ENCODE results near the gene CHD3. TPM values are rescaled to one million over a fixed set of nuclear protein-coding genes. Genes with fewer than 3 reads are reported as not detected.

The CHD3 gene
- total RNA-seq, 4 donors from 2014 or later = 56.7 to 134 (median 120) TPM

GRCh38 chr17:7882629-7883028 lies 6.0 kb upstream of the CHD3 start:
- WGBS, 2 donors (ENCODE audit: low coverage in 1 of 2) = 67 to 79% methylated on average over 1 to 3 of the region's 3 CpGs
- Histone ChIP-seq H3K27ac (peak overlapping the region in 3 of 4 donors; percentile 37 to 95 (median 87)), H3K4me1 (peaks cover 0 to 59% (median 22%) of the 10 kb centered on the region in 3 donors), H3K27me3 (no peaks in the 10 kb centered on the region), H3K9me3 (no peaks in the 10 kb centered on the region), H3K4me3 (no peak overlapping the region), H3K36me3 (peaks cover 0 to 16% of the 10 kb centered on the region in 2 donors)
- TF ChIP-seq POLR2AphosphoS5 (IDR thresholded peaks at IDR 0.05) = no peak
- TF ChIP-seq EP300 (IDR thresholded peaks at IDR 0.05) = no peak
- TF ChIP-seq CTCF (IDR thresholded peaks at IDR 0.05) = no peak
- TF ChIP-seq POLR2A (IDR thresholded peaks at IDR 0.05) = no peak
- no peak for ATAC-seq

- ATAC-seq = no peak
- H3K27me3 ChIP-seq = no peaks in the 10 kb centered on the region
- peaks cover 0 to 11% of the 10 kb centered on the region in 2 donors for H3K36me3 ChIP-seq
- TF ChIP-seq CTCF (IDR thresholded peaks at IDR 0.05) = no peak
- no peak for TF ChIP-seq POLR2A (IDR thresholded peaks at IDR 0.05)
- TF ChIP-seq POLR2AphosphoS5 (IDR thresholded peaks at IDR 0.05) = no peak
- no peak for TF ChIP-seq EP300 (IDR thresholded peaks at IDR 0.05)
- H3K4me1 ChIP-seq = peaks cover 6 to 72% (median 35%) of the 10 kb centered on the region in 3 donors
- H3K9me3 ChIP-seq = no peaks in the 10 kb centered on the region
- WGBS, 2 donors (ENCODE audit: low coverage in 1 of 2) = 0% methylated on average over 3 of the region's 3 CpGs; no CpG with 5 or more reads in 1 of the 2 donors
- H3K27ac ChIP-seq = peak overlapping the region in 3 of 4 donors; percentile 56 to 95 (median 87)
- H3K4me3 ChIP-seq = peak overlapping the region in 1 of 2 donors; percentile 67
Observed at GRCh38 chr17:7883781-7884386, 4.7 kb upstream of the CHD3 start.

GRCh38 chr17:7884581-7885366 lies 3.8 kb upstream of the CHD3 start:
- H3K4me3 ChIP-seq = peak overlapping the region; percentile 67 to 86
- H3K27ac ChIP-seq = peak overlapping the region; percentile 65 to 97 (median 91)
- ATAC-seq = no peak
- H3K9me3 ChIP-seq = no peaks in the 10 kb centered on the region
- WGBS, 2 donors (ENCODE audit: low coverage in 1 of 2) = 0% methylated on average over 1 to 29 of the region's 100 CpGs
- TF ChIP-seq CTCF (IDR thresholded peaks at IDR 0.05) (no peak), POLR2AphosphoS5 (IDR thresholded peaks at IDR 0.05) (no peak), EP300 (IDR thresholded peaks at IDR 0.05) (no peak), POLR2A (IDR thresholded peaks at IDR 0.05) (no peak)
- peaks cover 0 to 11% of the 10 kb centered on the region in 2 donors for H3K36me3 ChIP-seq
- H3K4me1 ChIP-seq = peaks cover 6 to 81% (median 44%) of the 10 kb centered on the region in 3 donors
- H3K27me3 ChIP-seq = no peaks in the 10 kb centered on the region

- ATAC-seq = no peak
- H3K36me3 ChIP-seq = peaks cover 0 to 6% of the 10 kb centered on the region in 2 donors
- WGBS, 2 donors (ENCODE audit: low coverage in 1 of 2) = 0% methylated on average over 3 to 6 of the region's 64 CpGs
- H3K4me1 ChIP-seq = peaks cover 6 to 89% (median 48%) of the 10 kb centered on the region in 3 donors
- no peaks in the 10 kb centered on the region for H3K9me3 ChIP-seq
- peak overlapping the region; percentile 59 to 97 (median 91) for H3K27ac ChIP-seq
- TF ChIP-seq POLR2A (IDR thresholded peaks at IDR 0.05) = peak in 1 of 2 donors; percentile 6
- no peak for TF ChIP-seq EP300 (IDR thresholded peaks at IDR 0.05)
- H3K27me3 ChIP-seq = no peaks in the 10 kb centered on the region
- H3K4me3 ChIP-seq = peak overlapping the region; percentile 67 to 86
Observed at GRCh38 chr17:7885367-7886226, 3.0 kb upstream of the CHD3 start.
